Measurements from ENCODE around the gene NTNG1. TPM values are rescaled to one million over a fixed set of nuclear protein-coding genes. Genes with fewer than 3 reads are reported as not detected.
"Not testable (repeated sequence)": the region's sequence is repeated elsewhere in the genome, so short reads cannot be mapped to it uniquely, and the experiment has no call there.

The NTNG1 gene
- 9.6 TPM for total RNA-seq
- long read RNA-seq, partial matches to known transcripts, result 3 of 15 reads
- long read RNA-seq, other reads (novel, unspliced or antisense), result 8 of 15 reads

DNA sequence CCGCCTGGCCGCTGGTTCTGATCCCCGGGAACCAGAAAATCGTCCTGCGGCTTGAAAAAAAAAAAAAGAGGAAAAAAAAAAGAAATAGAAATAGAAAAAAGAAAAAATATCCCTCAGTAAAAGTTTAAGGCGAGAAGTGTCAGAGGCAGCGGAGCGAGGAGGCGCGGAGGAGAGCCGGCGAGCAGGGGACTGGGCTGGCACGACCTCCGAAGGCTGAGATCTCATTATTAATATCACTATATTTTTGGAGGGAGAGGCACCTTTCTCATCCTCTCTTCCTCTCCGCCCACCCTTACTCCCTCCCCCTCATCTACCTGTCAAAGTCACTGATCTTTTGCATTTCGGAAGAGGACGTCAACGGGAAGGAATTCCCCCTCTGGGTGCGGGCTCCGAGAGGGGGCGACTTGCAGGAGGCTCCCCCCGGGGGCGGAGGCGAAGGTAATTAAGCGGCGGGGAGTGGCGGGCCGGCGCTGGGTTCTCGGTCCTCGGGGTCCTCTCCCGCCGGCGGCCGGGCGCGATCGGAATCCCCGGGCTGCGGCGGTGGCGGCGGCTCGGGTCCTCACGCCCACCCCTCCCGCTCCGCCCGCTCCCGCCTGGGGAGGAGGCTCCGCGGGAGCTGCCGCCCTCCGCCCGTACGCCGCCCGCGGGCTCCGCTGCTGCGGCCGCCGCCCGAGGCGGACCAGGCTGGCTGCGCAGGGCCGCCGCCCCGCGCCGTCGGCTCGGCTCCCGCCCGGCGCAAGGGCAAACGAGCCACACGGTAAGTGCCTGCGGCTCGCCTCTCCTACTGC lies at the start of gene NTNG1:
NTNG1 (plus strand) TSS at position 337 of the 788 bp plus-strand sequence.
- intact Hi-C loops (cut with DNase I), result no loop called here
- Histone ChIP-seq H3K36me3 (no peaks in the 10 kb centered on the region), H3K27ac (peak within 1 kb of the TSS; percentile 56), H3K4me1 (peaks cover 17% of the 10 kb centered on the region), H3K27me3 (ENCODE audit: low read depth) (peaks cover 21% of the 10 kb centered on the region), H3K9me3 (no peaks in the 10 kb centered on the region), H3K4me3 (peak within 1 kb of the TSS; percentile 63)
- no peak for DNase-seq
- TF ChIP-seq, protein P1, sequence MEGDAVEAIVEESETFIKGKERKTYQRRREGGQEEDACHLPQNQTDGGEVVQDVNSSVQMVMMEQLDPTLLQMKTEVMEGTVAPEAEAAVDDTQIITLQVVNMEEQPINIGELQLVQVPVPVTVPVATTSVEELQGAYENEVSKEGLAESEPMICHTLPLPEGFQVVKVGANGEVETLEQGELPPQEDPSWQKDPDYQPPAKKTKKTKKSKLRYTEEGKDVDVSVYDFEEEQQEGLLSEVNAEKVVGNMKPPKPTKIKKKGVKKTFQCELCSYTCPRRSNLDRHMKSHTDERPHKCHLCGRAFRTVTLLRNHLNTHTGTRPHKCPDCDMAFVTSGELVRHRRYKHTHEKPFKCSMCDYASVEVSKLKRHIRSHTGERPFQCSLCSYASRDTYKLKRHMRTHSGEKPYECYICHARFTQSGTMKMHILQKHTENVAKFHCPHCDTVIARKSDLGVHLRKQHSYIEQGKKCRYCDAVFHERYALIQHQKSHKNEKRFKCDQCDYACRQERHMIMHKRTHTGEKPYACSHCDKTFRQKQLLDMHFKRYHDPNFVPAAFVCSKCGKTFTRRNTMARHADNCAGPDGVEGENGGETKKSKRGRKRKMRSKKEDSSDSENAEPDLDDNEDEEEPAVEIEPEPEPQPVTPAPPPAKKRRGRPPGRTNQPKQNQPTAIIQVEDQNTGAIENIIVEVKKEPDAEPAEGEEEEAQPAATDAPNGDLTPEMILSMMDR (IDR thresholded peaks at IDR 0.05), result no peak
- peak; percentile 54 to 58 for ATAC-seq

DNA sequence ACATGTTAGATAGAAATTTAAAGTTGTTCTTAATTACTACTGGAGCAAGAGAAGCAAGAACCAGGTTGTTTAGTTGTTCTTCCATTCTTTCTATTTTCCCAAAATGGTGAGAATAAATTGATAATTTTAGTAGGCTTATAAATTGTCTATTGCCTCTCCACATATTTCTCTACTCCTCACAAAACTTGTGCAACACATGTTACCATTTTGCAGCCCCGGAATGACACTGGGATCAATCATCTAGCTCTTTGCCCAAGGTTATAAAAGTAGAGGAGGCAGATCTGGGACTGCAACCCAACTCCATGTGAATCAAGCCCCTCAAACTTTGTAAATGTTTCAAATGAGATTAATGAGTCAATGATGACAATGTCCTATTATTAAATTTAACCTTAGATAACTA lies 49.4 kb upstream of the NTNG1 start:
- TF ChIP-seq, protein P1 (IDR thresholded peaks at IDR 0.05), result no peak
- Histone ChIP-seq H3K27ac (no peak overlapping the region), H3K4me3 (no peak overlapping the region), H3K27me3 (ENCODE audit: low read depth) (no peaks in the 10 kb centered on the region), H3K9me3 (no peaks in the 10 kb centered on the region), H3K4me1 (no peaks in the 10 kb centered on the region), H3K36me3 (no peaks in the 10 kb centered on the region)
- ATAC-seq (no peak), DNase-seq (no peak)
- intact Hi-C loops (cut with DNase I), result no loop called here

DNA sequence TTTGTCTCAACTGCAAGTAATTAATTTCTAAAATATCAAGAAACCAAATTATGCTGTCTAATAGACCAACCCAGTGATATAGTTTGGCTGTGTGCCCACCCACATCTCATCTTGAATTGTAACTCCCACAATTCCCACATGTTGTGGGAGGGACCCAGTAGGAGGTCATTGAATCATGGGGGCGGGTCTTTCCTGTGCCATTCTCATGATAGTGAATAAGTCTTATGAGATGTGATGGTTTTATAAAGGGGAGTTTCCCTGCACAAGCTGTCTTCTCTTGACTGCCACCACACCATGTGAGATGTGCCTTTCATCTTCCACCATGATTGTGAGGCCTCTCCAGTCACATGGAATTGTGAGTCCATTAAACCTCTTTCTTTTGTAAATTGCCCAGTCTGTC lies 47.4 kb upstream of the NTNG1 start:
- H3K27me3 ChIP-seq (ENCODE audit: low read depth); intact Hi-C loops (cut with DNase I); H3K4me1 ChIP-seq; H3K27ac ChIP-seq; DNase-seq; H3K9me3 ChIP-seq; ATAC-seq; H3K36me3 ChIP-seq; H3K4me3 ChIP-seq: not testable (repeated sequence)

DNA sequence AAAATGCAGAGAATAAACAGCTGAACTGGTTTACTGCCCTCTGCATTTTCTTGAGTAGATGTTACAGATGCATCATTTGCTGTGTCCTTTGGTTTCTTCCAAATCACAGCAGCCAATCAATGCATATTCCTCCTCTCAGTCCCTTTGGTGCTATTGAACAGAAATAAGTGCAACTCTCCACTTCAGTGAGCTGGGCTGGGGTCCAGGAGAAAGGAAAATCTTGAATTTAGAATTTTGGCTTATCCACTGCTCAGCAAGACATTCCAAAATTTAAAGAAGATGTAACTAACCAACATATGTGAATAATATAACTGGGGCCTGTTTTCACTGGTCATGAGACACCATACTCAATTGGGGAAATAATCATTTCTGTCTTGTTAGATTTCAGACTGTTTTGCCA lies 45.2 kb upstream of the NTNG1 start:
- no peaks in the 10 kb centered on the region for H3K27me3 ChIP-seq (ENCODE audit: low read depth)

DNA sequence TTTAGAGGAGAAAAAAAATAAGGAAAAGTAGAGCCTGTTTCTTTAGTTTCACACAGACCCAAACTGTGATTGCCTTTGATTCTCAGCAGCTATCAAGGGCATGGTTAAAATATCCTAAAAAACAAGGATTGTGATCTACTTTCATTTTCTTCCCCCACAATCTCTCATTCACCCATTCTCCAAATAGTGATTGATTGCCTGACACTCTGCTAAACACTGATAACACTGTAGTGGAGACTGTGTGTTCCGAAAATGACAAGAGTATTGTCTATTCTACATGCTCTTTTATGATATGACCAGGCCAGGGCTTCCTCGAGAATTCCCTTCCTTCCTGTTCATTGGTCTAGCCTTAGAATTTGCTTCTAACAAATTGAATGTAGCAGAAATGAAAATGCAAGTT lies 44.1 kb upstream of the NTNG1 start:
- H3K9me3 ChIP-seq, result no peaks in the 10 kb centered on the region
- no peaks in the 10 kb centered on the region for H3K4me1 ChIP-seq
- no peaks in the 10 kb centered on the region for H3K27me3 ChIP-seq (ENCODE audit: low read depth)
- TF ChIP-seq, protein P1 (IDR thresholded peaks at IDR 0.05), result no peak
- DNase-seq (no peak), ATAC-seq (no peak)
- H3K27ac ChIP-seq, result no peak overlapping the region
- intact Hi-C loops (cut with DNase I), result no loop called here
- H3K36me3 ChIP-seq, result no peaks in the 10 kb centered on the region
- H3K4me3 ChIP-seq, result no peak overlapping the region

More for the DNA sequence above, 45.2 kb upstream of the NTNG1 start:
- TF ChIP-seq, protein P1 (IDR thresholded peaks at IDR 0.05), result no peak
- intact Hi-C loops (cut with DNase I), result no loop called here
- Histone ChIP-seq H3K4me3 (no peak overlapping the region), H3K36me3 (no peaks in the 10 kb centered on the region), H3K9me3 (no peaks in the 10 kb centered on the region), H3K4me1 (no peaks in the 10 kb centered on the region), H3K27ac (no peak overlapping the region)
- DNase-seq (no peak), ATAC-seq (no peak)

DNA sequence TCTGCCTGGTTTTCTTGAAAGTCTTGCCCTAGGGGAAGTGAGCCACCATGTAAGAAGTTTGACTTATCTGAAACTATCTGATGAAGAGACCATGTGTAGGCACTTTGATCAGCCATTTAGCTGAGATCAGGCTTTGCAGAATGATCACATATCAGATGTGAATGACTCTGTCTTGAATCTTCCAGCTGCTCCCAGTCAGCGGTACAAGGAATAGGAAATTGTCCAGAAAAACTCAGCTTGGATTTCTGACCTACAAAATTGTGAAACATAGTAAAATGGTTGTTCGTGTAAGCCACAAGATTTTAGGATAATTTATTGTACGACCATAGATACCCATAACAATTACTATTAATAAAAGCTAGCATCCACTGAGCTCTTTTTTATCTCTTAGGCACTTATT lies 41.9 kb upstream of the NTNG1 start:
- H3K27me3 ChIP-seq (ENCODE audit: low read depth), result no peaks in the 10 kb centered on the region
- no peak for DNase-seq
- H3K4me1 ChIP-seq, result no peaks in the 10 kb centered on the region
- TF ChIP-seq, protein P1 (IDR thresholded peaks at IDR 0.05), result no peak
- no peak overlapping the region for H3K4me3 ChIP-seq
- H3K9me3 ChIP-seq, result no peaks in the 10 kb centered on the region
- intact Hi-C loops (cut with DNase I), result no loop called here
- ATAC-seq, result no peak
- H3K36me3 ChIP-seq, result no peaks in the 10 kb centered on the region
- no peak overlapping the region for H3K27ac ChIP-seq
